HepG2 (cell line): Measurements from ENCODE around the gene ONECUT1. TPM values are rescaled to one million over a fixed set of nuclear protein-coding genes. Genes with fewer than 3 reads are reported as not detected.

Source experiments
- ASH2L ChIP-seq: fragments of 300-600, 200-600 bp; sonication (generic); IDR thresholded peaks from 2 replicates; pipeline ENCODE4 v1.7.0; 2017; ENCODE audit warnings: low read depth, mild to moderate bottlenecking, moderate library complexity, mixed read lengths, low read length; ENCODE audit not compliant: insufficient read length
- ATAD3A ChIP-seq: sonication (generic); formaldehyde crosslinking; IDR thresholded peaks from 2 replicates; pipeline ENCODE4 v1.4.0; 2020; ENCODE audit warnings: missing genetic modification reagents
- ELF3 ChIP-seq: IDR thresholded peaks from 2 replicates; pipeline ENCODE4 v1.6.1; 2016; ENCODE audit warnings: missing genetic modification reagents, missing compliant biosample characterization
- FOXC1 ChIP-seq: sonication (generic); formaldehyde crosslinking; IDR thresholded peaks from 2 replicates; pipeline ENCODE4 v1.8.0; 2022; ENCODE audit warnings: mild to moderate bottlenecking, missing genetic modification reagents, borderline replicate concordance
- HOXA5 ChIP-seq: sonication (generic); formaldehyde crosslinking; IDR thresholded peaks from 2 replicates; pipeline ENCODE4 v1.4.0; 2020; ENCODE audit warnings: missing genetic modification reagents
- IRF1 ChIP-seq: sonication (generic); formaldehyde crosslinking; IDR thresholded peaks from 2 replicates; pipeline ENCODE4 v1.4.0; 2020; ENCODE audit warnings: low read depth, mild to moderate bottlenecking, missing genetic modification reagents
- KDM4B ChIP-seq: sonication (generic); formaldehyde crosslinking; IDR thresholded peaks from 2 replicates; pipeline ENCODE4 v1.4.0; 2020; ENCODE audit warnings: missing genetic modification reagents
- PAXIP1 ChIP-seq: sonication (generic); formaldehyde crosslinking; conservative IDR thresholded peaks from 2 replicates; pipeline ENCODE4 v1.4.0; 2020; ENCODE audit warnings: mild to moderate bottlenecking, missing genetic modification reagents, moderate library complexity
- POLR2AphosphoS5 ChIP-seq: IDR thresholded peaks from 2 replicates; pipeline ENCODE4 v1.6.1; 2012; ENCODE audit warnings: low read depth, low read length
- RELA ChIP-seq: sonication (generic); formaldehyde crosslinking; IDR thresholded peaks from 2 replicates; pipeline ENCODE4 v1.4.0; 2020; ENCODE audit warnings: missing genetic modification reagents
- SP4 ChIP-seq: sonication (generic); formaldehyde crosslinking; IDR thresholded peaks from 2 replicates; pipeline ENCODE4 v1.8.1; 2023; ENCODE audit warnings: mild to moderate bottlenecking, missing genetic modification reagents
- TAF1 ChIP-seq: sonication (generic); formaldehyde crosslinking; IDR thresholded peaks from 2 replicates; pipeline ENCODE4 v1.4.0; 2020; ENCODE audit warnings: missing genetic modification reagents
- TBL1XR1 ChIP-seq: fragments of 150-350 bp; IDR thresholded peaks from 2 replicates; pipeline ENCODE4 v1.6.1; 2014; ENCODE audit warnings: borderline replicate concordance, low read length; ENCODE audit not compliant: partially characterized antibody
- TEAD3 ChIP-seq: optimal IDR thresholded peaks from 2 replicates; pipeline ENCODE3; 2016; ENCODE audit warnings: borderline replicate concordance
- THAP7 ChIP-seq: sonication (generic); formaldehyde crosslinking; IDR thresholded peaks from 2 replicates; pipeline ENCODE4 v1.8.1; 2023; ENCODE audit warnings: mild to moderate bottlenecking, missing genetic modification reagents
- ZBTB14 ChIP-seq: sonication (generic); formaldehyde crosslinking; IDR thresholded peaks from 2 replicates; pipeline ENCODE4 v1.4.0; 2020; ENCODE audit warnings: missing genetic modification reagents
- ZBTB21 ChIP-seq: sonication (generic); formaldehyde crosslinking; IDR thresholded peaks from 2 replicates; pipeline ENCODE4 v1.4.0; 2020; ENCODE audit warnings: missing genetic modification reagents
- ZFX ChIP-seq: sonication (generic); formaldehyde crosslinking; IDR thresholded peaks from 2 replicates; pipeline ENCODE4 v1.4.0; 2020; ENCODE audit warnings: mild to moderate bottlenecking, low read depth, missing genetic modification reagents, moderate library complexity
- ZNF121 ChIP-seq: sonication (generic); formaldehyde crosslinking; IDR thresholded peaks from 2 replicates; pipeline ENCODE4 v1.5.0; 2020; ENCODE audit warnings: mild to moderate bottlenecking, missing genetic modification reagents
- ZNF256 ChIP-seq: sonication (generic); formaldehyde crosslinking; conservative IDR thresholded peaks from 2 replicates; pipeline ENCODE4 v1.4.0; 2020; ENCODE audit warnings: missing genetic modification reagents
- ZNF337 ChIP-seq: sonication (generic); formaldehyde crosslinking; IDR thresholded peaks from 2 replicates; pipeline ENCODE4 v1.5.1; 2020; ENCODE audit warnings: missing genetic modification reagents, low read depth, mild to moderate bottlenecking, borderline replicate concordance
- ZNF616 ChIP-seq: sonication (generic); formaldehyde crosslinking; IDR thresholded peaks from 2 replicates; pipeline ENCODE4 v1.5.0; 2020; ENCODE audit warnings: low read depth, mild to moderate bottlenecking, missing genetic modification reagents
- ZNF7 ChIP-seq: IDR thresholded peaks from 2 replicates; pipeline ENCODE4 v1.6.1; 2016; ENCODE audit warnings: missing biosample characterization, missing genetic modification reagents
- ZSCAN22 ChIP-seq: sonication (generic); formaldehyde crosslinking; IDR thresholded peaks from 2 replicates; pipeline ENCODE4 v1.4.0; 2020; ENCODE audit warnings: mild to moderate bottlenecking, missing genetic modification reagents
- polyA plus RNA-seq, 8 experiments: library from polyadenylated mRNA; depleted of rRNA in 3 of 8; stranded (reverse) in 7 of 8; unstranded in 1 of 8; fragments of >200 nt; fragmentation: Illumina TruSeq in 4 of 8; extraction: Trizol in 4 of 8; gene quantifications; 2 replicates each; pipeline versions ENCODE4 v1.2.1 to v1.2.3, GENCODE V29; 2011 to 2016; ENCODE audit warnings: low read depth in 4 of 8, missing spikeins in 1 of 8, mixed read lengths in 1 of 8; ENCODE audit not compliant: insufficient read depth in 1 of 8
- total RNA-seq, 5 experiments: library from RNA; depleted of rRNA; stranded (reverse); fragments of >200 nt; fragmentation: Illumina TruSeq; extraction: Trizol; gene quantifications; 2 replicates each; pipeline ENCODE4 v1.2.3, GENCODE V29; 2016; ENCODE audit warnings: low read depth in 1 of 5
- TF ChIP-seq, protein P1 (sequence below): sonication (generic); formaldehyde crosslinking; IDR thresholded peaks from 2 replicates; pipeline ENCODE4 v1.8.0; 2022; ENCODE audit warnings: mild to moderate bottlenecking, missing genetic modification reagents, moderate library complexity

Gene ONECUT1
- total and polyA plus RNA-seq, 2 of the 13 experiments (the other 11 are each of a cell fraction or from before 2014, with no cell fraction given): 3.5 to 9.1 TPM

GRCh38 chr15:52790169-52790708, at the start of gene ONECUT1 (continued):
- TF ChIP-seq ZNF616 (CRISPR knock-in tag) (no peak; the same call in 1 of the 2 replicates), RELA (CRISPR knock-in tag) (no peak), ZNF256 (CRISPR knock-in tag) (peak; percentile 66; the same call in 1 of the 2 replicates), SP4 (CRISPR knock-in tag) (no peak), ZNF7 (CRISPR knock-in tag) (no peak), PAXIP1 (CRISPR knock-in tag) (no peak), KDM4B (CRISPR knock-in tag) (no peak), FOXC1 (peak; percentile 90; the same call in 1 of the 2 replicates), ZNF121 (no peak), ATAD3A (CRISPR knock-in tag) (no peak), TBL1XR1 (no peak), ELF3 (no peak), IRF1 (0 out of 2 replicates have a peak, but pooled peaks have one; percentile 53), ZBTB21 (CRISPR knock-in tag) (no peak), TAF1 (peak; percentile 56; the same call in 1 of the 2 replicates), ZSCAN22 (CRISPR knock-in tag) (no peak; the same call in 1 of the 2 replicates), TEAD3 (peak; percentile 25), ASH2L (no peak), HOXA5 (CRISPR knock-in tag) (no peak), ZNF337 (CRISPR knock-in tag) (0 out of 2 replicates have a peak, but pooled peaks have one; percentile 78), ZBTB14 (CRISPR knock-in tag) (no peak), POLR2AphosphoS5 (no peak; the same call in 1 of the 2 replicates), ZFX (CRISPR knock-in tag) (peak; percentile 56; the same call in 1 of the 2 replicates), THAP7 (CRISPR knock-in tag) (no peak; the same call in 1 of the 2 replicates)
- TF ChIP-seq, protein P1, sequence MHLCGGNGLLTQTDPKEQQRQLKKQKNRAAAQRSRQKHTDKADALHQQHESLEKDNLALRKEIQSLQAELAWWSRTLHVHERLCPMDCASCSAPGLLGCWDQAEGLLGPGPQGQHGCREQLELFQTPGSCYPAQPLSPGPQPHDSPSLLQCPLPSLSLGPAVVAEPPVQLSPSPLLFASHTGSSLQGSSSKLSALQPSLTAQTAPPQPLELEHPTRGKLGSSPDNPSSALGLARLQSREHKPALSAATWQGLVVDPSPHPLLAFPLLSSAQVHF (CRISPR knock-in tag): no peak
